Fibroblast of lung (primary cell): ENCODE measurements around the gene PODXL2.

Source experiments
- CTCF ChIP-seq, 2 donors: IDR thresholded peaks in 1 of 2; conservative IDR thresholded peaks in 1 of 2; 1 replicate in 1 of 2; 2 replicates in 1 of 2; pipeline ENCODE4 v1.5.1; 2011 to 2012; ENCODE audit warnings: low read length in 2 of 2, control low read depth in 1 of 2, inconsistent platforms in 1 of 2, low read depth in 1 of 2, mild to moderate bottlenecking in 1 of 2
- EZH2 ChIP-seq: IDR thresholded peaks from 2 replicates; pipeline ENCODE4 v1.5.1; 2012; ENCODE audit warnings: low read length, control low read depth, mild to moderate bottlenecking; ENCODE audit errors: missing control alignments

- TF ChIP-seq CTCF (conservative IDR thresholded peaks at IDR 0.05 in 1 of 2, IDR thresholded peaks at IDR 0.05 in 1 of 2; ENCODE audit: low read depth in 1 of 2, low read length in 2 of 2) (no peak), EZH2 (no peak)
Observed at GRCh38 chr3:127666676-127667075, 37.7 kb downstream of the PODXL2 start.
